Keratinocyte (primary cell): ENCODE data around the gene RANBP10. TPM values are rescaled to one million over a fixed set of nuclear protein-coding genes. Genes with fewer than 3 reads are reported as not detected.

Source experiments
- DNase-seq: peaks from one replicate; pipeline ENCODE4 v3.0.0-alpha.2; 2011; ENCODE audit warnings: low read depth, missing footprints, low spot score
- FAIRE-seq: peaks from 2 replicates; lab custom pipeline; 2011; peaks lifted over from hg19 to GRCh38; lab: Jason Lieb, UNC
- H2AFZ ChIP-seq: 2 replicates; pipeline ENCODE4 v1.6.0; 2012; ENCODE audit warnings: low read length, control low read depth, inconsistent platforms; ENCODE audit not compliant: control insufficient read depth
- H3K27ac ChIP-seq: 2 replicates; pipeline ENCODE4 v1.5.1; 2011; ENCODE audit warnings: low read length; ENCODE audit not compliant: control insufficient read depth, insufficient read depth
- H3K27me3 ChIP-seq: 3 replicates; pipeline ENCODE4 v1.6.0; 2011; ENCODE audit warnings: low read length; ENCODE audit not compliant: control insufficient read depth, insufficient read depth; ENCODE audit errors: extremely low read depth
- H3K36me3 ChIP-seq, 2 experiments: 2 replicates in 1 of 2; 3 replicates in 1 of 2; pipeline ENCODE4 v1.5.1; 2011; ENCODE audit warnings: low read length in 2 of 2, mild to moderate bottlenecking in 1 of 2; ENCODE audit not compliant: control insufficient read depth in 2 of 2, insufficient read depth in 2 of 2; ENCODE audit errors: extremely low read depth in 1 of 2
- H3K4me1 ChIP-seq: 3 replicates; pipeline ENCODE4 v1.5.1; 2011; ENCODE audit warnings: low read length; ENCODE audit not compliant: control insufficient read depth, insufficient read depth; ENCODE audit errors: extremely low read depth
- H3K4me2 ChIP-seq: 3 replicates; pipeline ENCODE4 v1.6.0; 2011; ENCODE audit warnings: low read depth, low read length; ENCODE audit not compliant: control insufficient read depth, insufficient read depth; ENCODE audit errors: extremely low read depth
- H3K4me3 ChIP-seq, 3 experiments: fragments of 200-600 bp in 1 of 3; sonication (generic) in 1 of 3; 2 replicates in 2 of 3; 3 replicates in 1 of 3; pipeline ENCODE4 v1.5.1; 2011 to 2016; ENCODE audit warnings: low read length in 3 of 3, mild to moderate bottlenecking in 3 of 3, control low read depth in 2 of 3, inconsistent platforms in 1 of 3, low read depth in 1 of 3, mixed read lengths in 1 of 3, mixed run types in 1 of 3, moderate library complexity in 1 of 3; ENCODE audit not compliant: control insufficient read depth in 2 of 3, insufficient read depth in 2 of 3; ENCODE audit errors: extremely low read depth in 1 of 3
- H3K79me2 ChIP-seq: 2 replicates; pipeline ENCODE4 v1.6.0; 2012; ENCODE audit warnings: low read length; ENCODE audit not compliant: control insufficient read depth, insufficient read depth
- H3K9ac ChIP-seq: 3 replicates; pipeline ENCODE4 v1.6.0; 2011; ENCODE audit warnings: low read length; ENCODE audit not compliant: control insufficient read depth, insufficient read depth; ENCODE audit errors: extremely low read depth
- H3K9me1 ChIP-seq: 3 replicates; pipeline ENCODE4 v1.6.0; 2011; ENCODE audit warnings: low read length; ENCODE audit not compliant: control insufficient read depth, insufficient read depth; ENCODE audit errors: extremely low read depth
- H3K9me3 ChIP-seq: 2 replicates; pipeline ENCODE4 v1.5.1; 2012; ENCODE audit warnings: low read depth, low read length; ENCODE audit not compliant: control insufficient read depth
- H4K20me1 ChIP-seq: 3 replicates; pipeline ENCODE4 v1.6.0; 2011; ENCODE audit warnings: low read length; ENCODE audit not compliant: control insufficient read depth, insufficient read depth; ENCODE audit errors: extremely low read depth
- EZH2 ChIP-seq: IDR thresholded peaks from one replicate; pipeline ENCODE4 v1.6.1; 2012; ENCODE audit warnings: inconsistent platforms, mild to moderate bottlenecking, low read length, moderate library complexity
- dilution Hi-C: fragments of 300-500 bp; cut with MboI; formaldehyde crosslinking; loops from one replicate; pipeline ENCODE4 v1.7.0; 2020; ENCODE audit warnings: low sequenced_read_pairs; ENCODE audit not compliant: extremely low pct_ligation_motif_present
- polyA plus RNA-seq, 5 experiments: library from polyadenylated mRNA; depleted of rRNA in 3 of 5; stranded (reverse) in 3 of 5; stranded (forward) in 1 of 5; unstranded in 1 of 5; fragments of >200 nt; gene quantifications; 1 replicate in 1 of 5; 2 replicates in 3 of 5; 3 replicates in 1 of 5; pipeline versions ENCODE4 v1.2.1 to v1.2.3, GENCODE V29; 2011 to 2012; ENCODE audit warnings: missing spikeins in 2 of 5, low read depth in 1 of 5, low replicate concordance in 1 of 5
- TF ChIP-seq, protein P1 (sequence below), 3 experiments: IDR thresholded peaks in 1 of 3; conservative IDR thresholded peaks in 1 of 3; optimal IDR thresholded peaks in 1 of 3; 2 replicates in 2 of 3; 3 replicates in 1 of 3; pipeline versions ENCODE3 to v1.5.1; 2011; ENCODE audit warnings: low read length in 3 of 3, mild to moderate bottlenecking in 3 of 3, moderate library complexity in 2 of 3, control low read depth in 1 of 3, inconsistent platforms in 1 of 3; ENCODE audit not compliant: insufficient read depth in 2 of 3; ENCODE audit errors: extremely low read depth in 1 of 3

RANBP10 gene
- polyA plus RNA-seq, 1 donor (not counting 4 experiments of a cell fraction or from before 2014, with no cell fraction given) = 9.5 TPM

DNA sequence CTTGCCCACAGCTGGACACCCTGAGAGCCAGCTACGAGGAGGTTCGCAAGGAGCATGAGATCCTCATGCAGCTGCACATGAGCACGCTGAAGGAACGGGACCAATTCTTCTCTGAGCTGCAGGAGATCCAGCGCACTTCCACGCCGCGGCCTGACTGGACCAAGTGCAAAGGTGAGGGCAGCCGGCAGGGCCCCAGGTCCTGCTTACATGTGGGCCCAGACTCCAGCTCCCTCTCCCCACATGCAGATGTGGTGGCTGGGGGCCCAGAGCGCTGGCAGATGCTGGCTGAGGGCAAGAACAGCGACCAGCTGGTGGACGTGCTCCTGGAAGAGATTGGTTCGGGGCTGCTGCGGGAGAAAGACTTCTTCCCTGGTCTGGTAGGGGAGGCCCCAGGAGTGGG is 19.5 kb upstream of the RANBP10 start:
- DNase-seq (no peak), FAIRE-seq (no peak)
- H3K27me3 ChIP-seq = no peaks in the 10 kb centered on the region
- H3K36me3 ChIP-seq = peaks cover 23 to 24% of the 10 kb centered on the region in 2 experiments
- TF ChIP-seq, protein P1, sequence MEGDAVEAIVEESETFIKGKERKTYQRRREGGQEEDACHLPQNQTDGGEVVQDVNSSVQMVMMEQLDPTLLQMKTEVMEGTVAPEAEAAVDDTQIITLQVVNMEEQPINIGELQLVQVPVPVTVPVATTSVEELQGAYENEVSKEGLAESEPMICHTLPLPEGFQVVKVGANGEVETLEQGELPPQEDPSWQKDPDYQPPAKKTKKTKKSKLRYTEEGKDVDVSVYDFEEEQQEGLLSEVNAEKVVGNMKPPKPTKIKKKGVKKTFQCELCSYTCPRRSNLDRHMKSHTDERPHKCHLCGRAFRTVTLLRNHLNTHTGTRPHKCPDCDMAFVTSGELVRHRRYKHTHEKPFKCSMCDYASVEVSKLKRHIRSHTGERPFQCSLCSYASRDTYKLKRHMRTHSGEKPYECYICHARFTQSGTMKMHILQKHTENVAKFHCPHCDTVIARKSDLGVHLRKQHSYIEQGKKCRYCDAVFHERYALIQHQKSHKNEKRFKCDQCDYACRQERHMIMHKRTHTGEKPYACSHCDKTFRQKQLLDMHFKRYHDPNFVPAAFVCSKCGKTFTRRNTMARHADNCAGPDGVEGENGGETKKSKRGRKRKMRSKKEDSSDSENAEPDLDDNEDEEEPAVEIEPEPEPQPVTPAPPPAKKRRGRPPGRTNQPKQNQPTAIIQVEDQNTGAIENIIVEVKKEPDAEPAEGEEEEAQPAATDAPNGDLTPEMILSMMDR (optimal IDR thresholded peaks at IDR 0.05 in 1 of 3, IDR thresholded peaks at IDR 0.05 in 1 of 3, conservative IDR thresholded peaks at IDR 0.05 in 1 of 3; ENCODE audit: extremely low read depth in 1 of 3, insufficient read depth in 2 of 3, low read length in 3 of 3) = no peak
- TF ChIP-seq EZH2 = no peak
- H2AFZ ChIP-seq = no peak overlapping the region
- H3K9ac ChIP-seq = no peak overlapping the region
- H3K9me3 ChIP-seq = no peaks in the 10 kb centered on the region
- H3K27ac ChIP-seq = no peak overlapping the region
- no peak overlapping the region for H3K4me3 ChIP-seq
- dilution Hi-C loops = no loop called here
- no peaks in the 10 kb centered on the region for H3K4me1 ChIP-seq
- no peaks in the 10 kb centered on the region for H4K20me1 ChIP-seq
- H3K9me1 ChIP-seq = no peaks in the 10 kb centered on the region
- no peaks in the 10 kb centered on the region for H3K79me2 ChIP-seq
- H3K4me2 ChIP-seq = no peak overlapping the region

DNA sequence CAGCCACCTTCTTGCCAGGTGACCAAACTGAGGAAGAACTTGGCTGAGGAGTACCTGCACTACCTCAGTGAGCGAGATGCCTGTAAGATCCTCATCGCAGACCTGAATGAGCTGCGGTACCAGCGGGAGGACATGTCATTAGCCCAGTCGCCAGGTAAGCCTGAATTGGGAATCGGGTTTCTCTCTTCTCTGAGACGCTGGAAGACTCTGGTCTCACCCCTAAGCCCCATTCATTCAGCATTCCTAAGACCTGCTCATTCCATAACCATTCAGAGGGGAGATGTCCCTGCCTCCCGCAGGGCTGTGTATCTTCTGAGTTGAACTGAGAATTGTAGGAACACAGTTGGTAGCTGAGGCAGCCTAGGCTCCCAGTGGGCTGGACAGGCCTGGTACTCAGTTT is 18.8 kb upstream of the RANBP10 start:
- FAIRE-seq (no peak), DNase-seq (no peak)
- Histone ChIP-seq H3K9ac (no peak overlapping the region), H3K36me3 (peaks cover 17 to 18% of the 10 kb centered on the region in 2 experiments), H2AFZ (no peak overlapping the region), H3K27ac (no peak overlapping the region), H3K79me2 (no peaks in the 10 kb centered on the region), H3K4me1 (no peaks in the 10 kb centered on the region), H3K4me3 (no peak overlapping the region), H3K9me1 (no peaks in the 10 kb centered on the region), H4K20me1 (no peaks in the 10 kb centered on the region), H3K9me3 (no peaks in the 10 kb centered on the region), H3K4me2 (no peak overlapping the region), H3K27me3 (no peaks in the 10 kb centered on the region)
- dilution Hi-C loops = no loop called here
- TF ChIP-seq, protein P1 (optimal IDR thresholded peaks at IDR 0.05 in 1 of 3, IDR thresholded peaks at IDR 0.05 in 1 of 3, conservative IDR thresholded peaks at IDR 0.05 in 1 of 3; ENCODE audit: extremely low read depth in 1 of 3, insufficient read depth in 2 of 3, low read length in 3 of 3) = no peak
